ENCODE data around the gene GRPR.

The GRPR gene

GRCh38 chrX:16123222-16123786 is at the start of gene GRPR:
Gene GRPR, plus strand, starts transcription at chrX:16123565. Its CDS starts 389 bp downstream, at chrX:16123954.
- DNase-seq (ENCODE audit: low read depth, low spot score): peak; percentile 51

GRCh38 chrX:16075087-16075486 is 48.3 kb upstream of the GRPR start:
- no peak for DNase-seq (ENCODE audit: low read depth, low spot score)

- no peak for DNase-seq (ENCODE audit: low read depth, low spot score)
These were observed 46.5 kb upstream of the GRPR start for GRCh38 chrX:16076834-16077233.

- DNase-seq (ENCODE audit: low read depth, low spot score): no peak
These were observed 45.6 kb upstream of the GRPR start for GRCh38 chrX:16077811-16078210.

GRCh38 chrX:16081357-16081756 is 42.0 kb upstream of the GRPR start:
- no peak for DNase-seq (ENCODE audit: low read depth, low spot score)

- no peak for DNase-seq (ENCODE audit: low read depth, low spot score)
These were observed 40.8 kb upstream of the GRPR start for GRCh38 chrX:16082470-16083085.

- no peak for DNase-seq (ENCODE audit: low read depth, low spot score)
These were observed 36.3 kb upstream of the GRPR start for GRCh38 chrX:16087076-16087475.

- DNase-seq (ENCODE audit: low read depth, low spot score): no peak
These were observed 34.3 kb upstream of the GRPR start for GRCh38 chrX:16089086-16089485.

GRCh38 chrX:16096141-16096540 is 27.2 kb upstream of the GRPR start:
- DNase-seq (ENCODE audit: low read depth, low spot score): no peak

- DNase-seq (ENCODE audit: low read depth, low spot score): no peak
These were observed 22.7 kb upstream of the GRPR start for GRCh38 chrX:16100673-16101072.

- no peak for DNase-seq (ENCODE audit: low read depth, low spot score)
These were observed 21.8 kb upstream of the GRPR start for GRCh38 chrX:16101581-16101980.

GRCh38 chrX:16103625-16104024 is 19.7 kb upstream of the GRPR start:
- no peak for DNase-seq (ENCODE audit: low read depth, low spot score)

- no peak for DNase-seq (ENCODE audit: low read depth, low spot score)
These were observed 10.9 kb upstream of the GRPR start for GRCh38 chrX:16112428-16112827.

- DNase-seq (ENCODE audit: low read depth, low spot score): no peak
These were observed 9.3 kb upstream of the GRPR start for GRCh38 chrX:16113978-16114565.

GRCh38 chrX:16114611-16115010 is 8.8 kb upstream of the GRPR start:
- DNase-seq (ENCODE audit: low read depth, low spot score): peak; percentile 57

GRCh38 chrX:16119353-16120220 is 3.8 kb upstream of the GRPR start:
- DNase-seq (ENCODE audit: low read depth, low spot score): no peak

GRCh38 chrX:16120431-16120830 is 2.9 kb upstream of the GRPR start:
- no peak for DNase-seq (ENCODE audit: low read depth, low spot score)

GRCh38 chrX:16124201-16124600 is 836 bp downstream of the GRPR start:
- no peak for DNase-seq (ENCODE audit: low read depth, low spot score)

- no peak for DNase-seq (ENCODE audit: low read depth, low spot score)
These were observed 2.3 kb downstream of the GRPR start for GRCh38 chrX:16125520-16126149.

GRCh38 chrX:16130707-16131106 is 7.3 kb downstream of the GRPR start:
- no peak for DNase-seq (ENCODE audit: low read depth, low spot score)

GRCh38 chrX:16134936-16135335 is 11.6 kb downstream of the GRPR start:
- DNase-seq (ENCODE audit: low read depth, low spot score): no peak

- DNase-seq (ENCODE audit: low read depth, low spot score): no peak
These were observed 12.7 kb downstream of the GRPR start for GRCh38 chrX:16136080-16136479.

Data from smooth muscle cell of the brain vasculature (primary cell).